ENCODE data around the gene ZNF750.

The ZNF750 gene

GRCh38 chr17:82813299-82814051, 26.3 kb downstream of the ZNF750 start:
- peaks cover 8 to 10% of the 10 kb centered on the region in 2 donors for H3K4me1 ChIP-seq (ENCODE audit: control insufficient read depth in 2 of 2, insufficient read depth in 2 of 2, low read length in 2 of 2)
- no peaks in the 10 kb centered on the region for H3K27me3 ChIP-seq (ENCODE audit: control insufficient read depth in 2 of 2, insufficient read depth in 2 of 2, low read length in 2 of 2)
- no peak overlapping the region for H3K9ac ChIP-seq (ENCODE audit: low read depth in 1 of 2, low read length in 2 of 2)
- no peak overlapping the region for H3K4me3 ChIP-seq (ENCODE audit: low read length in 2 of 2)
- peaks cover 2 to 14% of the 10 kb centered on the region in 2 donors for H3K36me3 ChIP-seq (ENCODE audit: control insufficient read depth in 2 of 2, insufficient read depth in 2 of 2, low read length in 2 of 2)
- H3K27ac ChIP-seq (ENCODE audit: low read depth in 2 of 2, low read length in 2 of 2) = no peak overlapping the region
- no peaks in the 10 kb centered on the region for H3K9me3 ChIP-seq (ENCODE audit: control insufficient read depth in 2 of 2, low read length in 2 of 2)

- Histone ChIP-seq H3K4me3 (ENCODE audit: low read length in 2 of 2) (no peak overlapping the region), H3K27me3 (ENCODE audit: control insufficient read depth in 2 of 2, insufficient read depth in 2 of 2, low read length in 2 of 2) (no peaks in the 10 kb centered on the region), H3K36me3 (ENCODE audit: control insufficient read depth in 2 of 2, insufficient read depth in 2 of 2, low read length in 2 of 2) (peaks cover 3 to 14% of the 10 kb centered on the region in 2 donors), H3K9me3 (ENCODE audit: control insufficient read depth in 2 of 2, low read length in 2 of 2) (no peaks in the 10 kb centered on the region), H3K27ac (ENCODE audit: low read depth in 2 of 2, low read length in 2 of 2) (no peak overlapping the region), H3K4me1 (ENCODE audit: control insufficient read depth in 2 of 2, insufficient read depth in 2 of 2, low read length in 2 of 2) (peaks cover 8 to 10% of the 10 kb centered on the region in 2 donors), H3K9ac (ENCODE audit: low read depth in 1 of 2, low read length in 2 of 2) (no peak overlapping the region)
Observed at GRCh38 chr17:82812601-82813000, 27.2 kb downstream of the ZNF750 start.

DNA sequence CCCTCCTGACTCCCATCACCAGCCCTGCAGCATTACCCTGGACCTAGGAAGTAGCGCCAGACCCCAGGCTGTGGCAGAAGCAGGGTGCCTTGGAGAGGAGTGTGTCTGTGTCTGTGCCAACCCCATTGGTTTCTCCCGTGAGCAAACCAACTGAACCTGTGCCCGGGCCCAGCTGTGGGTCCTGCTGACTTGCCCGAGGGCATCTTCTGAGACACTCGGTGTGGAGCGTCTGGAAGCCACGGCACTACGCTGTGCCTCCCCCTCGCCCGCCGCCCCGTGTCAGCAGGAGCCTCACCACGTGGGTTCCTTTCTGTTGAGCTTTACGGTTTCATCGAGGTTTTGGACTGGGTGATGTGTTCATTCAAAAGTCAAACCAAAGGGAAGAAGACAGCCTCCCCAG, 27.8 kb downstream of the ZNF750 start:
- Histone ChIP-seq H3K27ac (ENCODE audit: low read depth in 2 of 2, low read length in 2 of 2) (no peak overlapping the region), H3K4me3 (ENCODE audit: low read length in 2 of 2) (no peak overlapping the region), H3K4me1 (ENCODE audit: control insufficient read depth in 2 of 2, insufficient read depth in 2 of 2, low read length in 2 of 2) (peaks cover 8 to 10% of the 10 kb centered on the region in 2 donors), H3K27me3 (ENCODE audit: control insufficient read depth in 2 of 2, insufficient read depth in 2 of 2, low read length in 2 of 2) (no peaks in the 10 kb centered on the region), H3K36me3 (ENCODE audit: control insufficient read depth in 2 of 2, insufficient read depth in 2 of 2, low read length in 2 of 2) (peaks cover 3 to 14% of the 10 kb centered on the region in 2 donors), H3K9me3 (ENCODE audit: control insufficient read depth in 2 of 2, low read length in 2 of 2) (no peaks in the 10 kb centered on the region), H3K9ac (ENCODE audit: low read depth in 1 of 2, low read length in 2 of 2) (no peak overlapping the region)

GRCh38 chr17:82810644-82811430, 29.0 kb downstream of the ZNF750 start:
- H3K36me3 ChIP-seq (ENCODE audit: control insufficient read depth in 2 of 2, insufficient read depth in 2 of 2, low read length in 2 of 2) = peaks cover 3 to 12% of the 10 kb centered on the region in 2 donors
- H3K27ac ChIP-seq (ENCODE audit: low read depth in 2 of 2, low read length in 2 of 2) = no peak overlapping the region
- H3K9ac ChIP-seq (ENCODE audit: low read depth in 1 of 2, low read length in 2 of 2) = no peak overlapping the region
- no peaks in the 10 kb centered on the region for H3K27me3 ChIP-seq (ENCODE audit: control insufficient read depth in 2 of 2, insufficient read depth in 2 of 2, low read length in 2 of 2)
- H3K4me3 ChIP-seq (ENCODE audit: low read length in 2 of 2) = no peak overlapping the region
- no peaks in the 10 kb centered on the region for H3K9me3 ChIP-seq (ENCODE audit: control insufficient read depth in 2 of 2, low read length in 2 of 2)
- H3K4me1 ChIP-seq (ENCODE audit: control insufficient read depth in 2 of 2, insufficient read depth in 2 of 2, low read length in 2 of 2) = peaks cover 8 to 10% of the 10 kb centered on the region in 2 donors

DNA sequence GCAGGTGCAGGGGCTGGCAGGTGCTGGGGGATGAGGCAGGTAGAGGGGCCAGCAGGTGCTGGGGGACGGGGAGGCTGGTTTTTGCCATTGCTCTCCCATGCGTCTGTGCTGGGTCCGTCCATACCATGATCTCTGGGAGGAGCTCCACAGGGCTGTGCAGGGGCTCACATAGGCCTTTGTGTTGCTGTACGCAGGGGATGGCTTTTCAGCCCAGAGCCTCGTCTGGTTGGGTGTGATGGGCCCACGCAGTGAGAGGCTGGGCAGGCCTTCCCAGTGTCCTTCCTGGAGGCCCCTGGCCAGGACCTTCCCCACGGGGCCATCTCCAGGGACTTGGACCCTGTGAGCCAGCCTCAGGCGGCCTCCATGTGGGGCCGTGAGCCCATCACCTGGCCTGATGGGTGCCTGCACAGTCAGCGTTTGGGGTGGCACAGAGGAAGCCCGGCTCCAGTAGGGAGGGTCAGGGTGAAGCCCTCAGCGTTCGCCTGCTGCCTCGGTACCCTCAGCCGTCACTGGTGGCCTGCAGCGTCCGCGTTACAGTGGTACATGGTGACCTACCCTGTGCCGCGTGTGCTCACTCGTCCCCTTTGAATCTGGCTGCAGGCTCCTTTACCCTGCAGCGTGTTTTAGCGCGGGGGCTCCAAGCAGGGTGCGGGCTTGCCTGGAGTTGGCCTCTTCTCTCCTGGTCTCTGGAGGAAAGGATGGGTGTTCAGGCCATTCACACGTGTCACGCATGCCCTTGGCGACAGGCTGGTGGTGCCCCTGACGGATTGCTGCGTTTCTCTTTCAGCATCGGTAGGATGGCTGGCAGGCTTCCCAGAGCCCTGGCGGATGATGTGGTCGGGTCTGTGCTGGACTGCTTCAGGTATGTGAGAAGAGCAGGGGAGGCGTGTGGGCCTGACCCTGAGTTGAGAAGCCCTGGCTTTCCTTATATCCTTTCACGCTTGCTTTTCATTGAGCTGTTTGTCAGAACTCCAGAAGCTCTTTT, 30.6 kb downstream of the ZNF750 start:
- H3K27ac ChIP-seq (ENCODE audit: low read depth in 2 of 2, low read length in 2 of 2) = no peak overlapping the region
- H3K36me3 ChIP-seq (ENCODE audit: control insufficient read depth in 2 of 2, insufficient read depth in 2 of 2, low read length in 2 of 2) = peaks cover 3 to 16% of the 10 kb centered on the region in 2 donors
- H3K4me1 ChIP-seq (ENCODE audit: control insufficient read depth in 2 of 2, insufficient read depth in 2 of 2, low read length in 2 of 2) = no peaks in the 10 kb centered on the region
- no peak overlapping the region for H3K9ac ChIP-seq (ENCODE audit: low read depth in 1 of 2, low read length in 2 of 2)
- H3K27me3 ChIP-seq (ENCODE audit: control insufficient read depth in 2 of 2, insufficient read depth in 2 of 2, low read length in 2 of 2) = no peaks in the 10 kb centered on the region
- H3K4me3 ChIP-seq (ENCODE audit: low read length in 2 of 2) = no peak overlapping the region
- no peaks in the 10 kb centered on the region for H3K9me3 ChIP-seq (ENCODE audit: control insufficient read depth in 2 of 2, low read length in 2 of 2)

- Histone ChIP-seq H3K27ac (ENCODE audit: low read depth in 2 of 2, low read length in 2 of 2) (no peak overlapping the region), H3K9me3 (ENCODE audit: control insufficient read depth in 2 of 2, low read length in 2 of 2) (no peaks in the 10 kb centered on the region), H3K4me3 (ENCODE audit: low read length in 2 of 2) (no peak overlapping the region), H3K4me1 (ENCODE audit: control insufficient read depth in 2 of 2, insufficient read depth in 2 of 2, low read length in 2 of 2) (no peaks in the 10 kb centered on the region), H3K27me3 (ENCODE audit: control insufficient read depth in 2 of 2, insufficient read depth in 2 of 2, low read length in 2 of 2) (no peaks in the 10 kb centered on the region), H3K9ac (ENCODE audit: low read depth in 1 of 2, low read length in 2 of 2) (no peak overlapping the region), H3K36me3 (ENCODE audit: control insufficient read depth in 2 of 2, insufficient read depth in 2 of 2, low read length in 2 of 2) (peaks cover 3 to 16% of the 10 kb centered on the region in 2 donors)
Observed at GRCh38 chr17:82808006-82808405, 31.8 kb downstream of the ZNF750 start.

DNA sequence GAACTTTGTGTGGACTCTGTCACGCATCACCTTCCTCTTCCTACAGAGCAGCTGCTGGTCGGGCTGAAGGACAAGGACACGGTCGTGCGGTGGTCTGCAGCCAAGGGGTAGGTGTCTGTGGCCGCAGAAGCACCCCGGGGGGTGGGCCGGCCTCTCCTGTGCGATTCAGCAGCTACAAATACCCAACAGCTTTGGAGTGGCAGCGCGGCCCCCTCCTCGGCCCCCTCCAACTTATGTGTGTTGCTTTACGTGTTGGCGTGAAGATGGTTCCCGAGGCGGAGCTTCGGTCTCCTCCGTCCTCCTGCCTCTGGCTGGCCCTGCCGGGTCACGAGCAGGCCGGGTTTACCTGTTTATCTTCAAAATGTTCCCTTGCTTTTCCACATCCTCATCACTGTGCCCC, 32.3 kb downstream of the ZNF750 start:
- H3K36me3 ChIP-seq (ENCODE audit: control insufficient read depth in 2 of 2, insufficient read depth in 2 of 2, low read length in 2 of 2) = peaks cover 3 to 16% of the 10 kb centered on the region in 2 donors
- no peaks in the 10 kb centered on the region for H3K9me3 ChIP-seq (ENCODE audit: control insufficient read depth in 2 of 2, low read length in 2 of 2)
- H3K27ac ChIP-seq (ENCODE audit: low read depth in 2 of 2, low read length in 2 of 2) = no peak overlapping the region
- no peaks in the 10 kb centered on the region for H3K27me3 ChIP-seq (ENCODE audit: control insufficient read depth in 2 of 2, insufficient read depth in 2 of 2, low read length in 2 of 2)
- no peak overlapping the region for H3K4me3 ChIP-seq (ENCODE audit: low read length in 2 of 2)
- H3K4me1 ChIP-seq (ENCODE audit: control insufficient read depth in 2 of 2, insufficient read depth in 2 of 2, low read length in 2 of 2) = no peaks in the 10 kb centered on the region
- H3K9ac ChIP-seq (ENCODE audit: low read depth in 1 of 2, low read length in 2 of 2) = no peak overlapping the region

GRCh38 chr17:82807101-82807500, 32.7 kb downstream of the ZNF750 start:
- H3K9ac ChIP-seq (ENCODE audit: low read depth in 1 of 2, low read length in 2 of 2) = no peak overlapping the region
- H3K9me3 ChIP-seq (ENCODE audit: control insufficient read depth in 2 of 2, low read length in 2 of 2) = no peaks in the 10 kb centered on the region
- H3K27me3 ChIP-seq (ENCODE audit: control insufficient read depth in 2 of 2, insufficient read depth in 2 of 2, low read length in 2 of 2) = no peaks in the 10 kb centered on the region
- no peak overlapping the region for H3K4me3 ChIP-seq (ENCODE audit: low read length in 2 of 2)
- H3K4me1 ChIP-seq (ENCODE audit: control insufficient read depth in 2 of 2, insufficient read depth in 2 of 2, low read length in 2 of 2) = no peaks in the 10 kb centered on the region
- no peak overlapping the region for H3K27ac ChIP-seq (ENCODE audit: low read depth in 2 of 2, low read length in 2 of 2)
- H3K36me3 ChIP-seq (ENCODE audit: control insufficient read depth in 2 of 2, insufficient read depth in 2 of 2, low read length in 2 of 2) = peaks cover 3 to 16% of the 10 kb centered on the region in 2 donors

GRCh38 chr17:82806645-82807044, 33.2 kb downstream of the ZNF750 start:
- Histone ChIP-seq H3K4me3 (ENCODE audit: low read length in 2 of 2) (no peak overlapping the region), H3K27ac (ENCODE audit: low read depth in 2 of 2, low read length in 2 of 2) (no peak overlapping the region), H3K4me1 (ENCODE audit: control insufficient read depth in 2 of 2, insufficient read depth in 2 of 2, low read length in 2 of 2) (no peaks in the 10 kb centered on the region), H3K36me3 (ENCODE audit: control insufficient read depth in 2 of 2, insufficient read depth in 2 of 2, low read length in 2 of 2) (peaks cover 3 to 12% of the 10 kb centered on the region in 2 donors), H3K9ac (ENCODE audit: low read depth in 1 of 2, low read length in 2 of 2) (no peak overlapping the region), H3K27me3 (ENCODE audit: control insufficient read depth in 2 of 2, insufficient read depth in 2 of 2, low read length in 2 of 2) (no peaks in the 10 kb centered on the region), H3K9me3 (ENCODE audit: control insufficient read depth in 2 of 2, low read length in 2 of 2) (no peaks in the 10 kb centered on the region)
